NCI-H2171 (cell line): ENCODE results near the gene REG1B.

Experiments
- DNase-seq: peaks from one replicate; lab custom pipeline; 2025; lab: John Stamatoyannopoulos, UW

Gene REG1B, protein sequence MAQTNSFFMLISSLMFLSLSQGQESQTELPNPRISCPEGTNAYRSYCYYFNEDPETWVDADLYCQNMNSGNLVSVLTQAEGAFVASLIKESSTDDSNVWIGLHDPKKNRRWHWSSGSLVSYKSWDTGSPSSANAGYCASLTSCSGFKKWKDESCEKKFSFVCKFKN

GRCh38 chr2:79087785-79088364, at the start of gene REG1B:
Gene REG1B (minus strand): TSS chr2:79087993. CDS start chr2:79087612, 381 bp downstream.
- no peak for DNase-seq

- DNase-seq, result no peak
These were observed 43.9 kb upstream of the REG1B start for GRCh38 chr2:79131687-79132086.

- no peak for DNase-seq
These were observed 42.0 kb upstream of the REG1B start for GRCh38 chr2:79129804-79130203.

- DNase-seq, result no peak
These were observed 41.5 kb upstream of the REG1B start for GRCh38 chr2:79129260-79129659.

DNA sequence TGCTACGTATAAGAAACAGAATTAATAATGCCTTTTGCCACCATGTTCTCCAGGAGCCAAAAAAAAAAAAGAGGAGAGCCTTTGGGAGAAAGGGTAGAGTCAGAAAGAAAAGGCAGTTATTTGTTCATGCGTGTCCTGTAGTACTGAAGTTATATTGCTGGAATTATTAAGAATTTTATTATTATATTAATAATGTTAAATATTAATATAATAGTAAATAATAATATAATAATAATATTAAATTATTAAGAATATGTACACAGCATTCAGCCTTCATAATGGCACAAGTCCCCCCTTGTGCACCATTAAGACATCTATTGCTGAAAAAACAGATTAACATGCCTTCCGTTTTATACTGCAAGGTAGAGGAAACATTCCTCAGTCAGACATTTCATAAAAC, 40.6 kb upstream of the REG1B start:
- no peak for DNase-seq

- DNase-seq, result no peak
These were observed 37.9 kb upstream of the REG1B start for GRCh38 chr2:79125721-79125985.

GRCh38 chr2:79124907-79125720, 37.3 kb upstream of the REG1B start:
- DNase-seq, result no peak

GRCh38 chr2:79122676-79123075, 34.9 kb upstream of the REG1B start:
- no peak for DNase-seq

GRCh38 chr2:79120194-79120713, 32.5 kb upstream of the REG1B start, which contains the start of gene REG1A:
Gene REG1A (plus strand): TSS chr2:79120488. CDS start chr2:79120862, 374 bp downstream.
- no peak for DNase-seq

- DNase-seq, result no peak
These were observed 29.5 kb upstream of the REG1B start for GRCh38 chr2:79116997-79117928.

- no peak for DNase-seq
These were observed 27.2 kb upstream of the REG1B start for GRCh38 chr2:79114797-79115494.

DNA sequence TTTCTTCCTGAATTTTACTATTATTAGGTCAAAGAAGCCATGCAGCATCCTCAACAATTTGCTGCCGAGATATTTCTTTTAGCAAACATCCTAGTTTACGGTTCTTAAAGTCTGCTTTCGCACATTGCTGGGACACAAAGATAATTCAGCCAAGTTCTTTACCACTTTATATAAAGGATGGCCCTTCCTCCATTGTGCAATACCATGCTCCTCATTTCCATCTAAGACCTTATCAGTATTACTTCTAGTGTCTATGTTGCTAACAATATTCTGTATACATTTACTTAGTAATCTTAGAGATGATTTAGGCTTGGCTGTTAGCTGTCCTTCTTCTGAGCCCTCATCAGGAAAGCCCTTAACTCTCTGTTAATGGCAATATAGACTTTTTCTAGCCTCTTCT, 24.5 kb upstream of the REG1B start:
- no peak for DNase-seq

- DNase-seq, result no peak
These were observed 17.5 kb upstream of the REG1B start for GRCh38 chr2:79105259-79105658.

GRCh38 chr2:79103214-79103613, 15.4 kb upstream of the REG1B start:
- DNase-seq, result no peak

DNA sequence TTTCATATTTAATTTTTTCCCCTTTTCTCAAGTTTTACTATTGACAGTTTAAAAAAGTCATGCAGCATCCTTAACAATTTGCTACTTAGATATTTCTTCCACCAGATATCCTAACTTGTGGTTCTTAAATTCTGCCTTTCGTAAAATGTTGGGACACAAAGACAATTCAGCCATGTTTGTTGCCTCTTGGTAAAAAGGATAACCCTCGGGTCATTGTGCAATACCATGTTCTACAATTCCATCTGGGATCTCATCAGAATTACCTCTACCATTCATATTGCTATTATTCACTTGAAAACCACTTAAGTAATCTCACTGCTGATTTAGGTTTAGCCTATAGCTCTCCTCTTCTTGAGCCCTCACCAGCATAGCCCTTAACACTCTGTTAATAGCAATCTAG, 13.2 kb upstream of the REG1B start:
- no peak for DNase-seq

DNA sequence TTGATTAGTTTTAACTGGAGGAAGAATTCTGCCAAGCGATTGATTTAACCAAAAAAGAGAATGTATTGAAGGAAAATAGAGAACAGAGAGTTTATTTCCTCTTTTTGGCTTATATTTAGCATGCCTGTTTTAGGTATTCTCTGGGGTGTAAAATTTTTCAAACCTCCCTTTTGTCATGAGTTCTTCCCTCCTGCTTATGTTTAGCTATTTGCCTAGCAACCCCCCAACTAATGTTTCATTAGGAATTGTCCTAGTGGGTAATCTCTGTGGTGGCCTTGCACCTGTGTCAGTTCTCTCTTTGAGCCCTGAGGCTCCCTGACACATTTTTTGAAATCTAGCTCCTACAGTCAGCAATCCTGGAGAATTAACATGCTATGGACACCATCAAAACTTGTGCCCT, 12.5 kb upstream of the REG1B start:
- DNase-seq, result no peak

DNA sequence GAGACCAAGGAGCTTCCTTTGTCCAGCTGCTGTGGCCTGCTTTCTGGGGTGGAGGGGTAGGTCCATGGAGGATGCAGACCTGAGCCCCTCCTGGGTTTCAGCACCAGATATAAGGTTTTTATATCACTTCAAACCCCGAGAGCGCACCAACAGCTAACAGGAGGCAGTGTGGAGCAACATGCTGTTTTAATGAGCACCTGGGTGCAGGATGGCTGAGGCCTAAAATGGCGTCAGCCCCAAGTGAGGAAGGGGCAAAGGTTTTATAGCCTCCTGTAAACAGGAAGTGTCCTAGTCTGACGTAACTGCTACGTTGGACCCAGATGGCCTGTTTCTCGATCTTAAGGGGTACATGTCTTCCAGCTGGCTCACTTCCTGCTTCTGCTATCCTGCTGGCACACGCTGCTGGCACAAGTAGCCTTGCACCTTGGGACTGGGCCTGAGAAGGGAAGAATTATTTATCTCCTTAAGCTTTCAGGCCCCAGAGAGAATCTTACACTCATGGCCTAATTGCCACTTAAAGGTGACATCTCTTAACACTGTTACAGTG, 11.4 kb upstream of the REG1B start:
- no peak for DNase-seq

GRCh38 chr2:79097843-79098242, 10.1 kb upstream of the REG1B start:
- DNase-seq, result no peak

- DNase-seq, result no peak
These were observed 2.9 kb upstream of the REG1B start for GRCh38 chr2:79090693-79091092.

GRCh38 chr2:79086255-79086654, 1.5 kb downstream of the REG1B start:
- DNase-seq, result no peak

DNA sequence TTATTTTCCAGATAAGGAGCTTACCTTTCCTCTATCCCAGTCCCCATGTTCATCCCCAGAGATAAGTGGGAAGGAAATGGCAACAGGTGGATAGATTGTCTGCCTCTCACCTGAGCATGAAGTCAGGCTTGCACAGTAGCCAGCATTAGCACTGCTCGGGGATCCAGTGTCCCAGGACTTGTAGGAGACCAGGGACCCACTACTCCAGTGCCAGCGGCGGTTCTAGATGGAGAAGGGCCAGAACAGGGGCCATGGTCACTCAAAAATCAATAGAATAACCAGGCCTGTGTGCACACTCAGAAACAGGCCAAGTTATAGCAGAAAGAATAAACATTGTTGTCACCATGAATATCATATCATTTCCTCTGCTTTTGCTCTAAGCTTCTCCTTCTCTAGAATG, 2.4 kb downstream of the REG1B start:
- no peak for DNase-seq
